Amniotic stem cell (primary cell): ENCODE results near the gene TRAM2.

Experiments
- DNase-seq: peaks from one replicate; lab custom pipeline; 2025; lab: John Stamatoyannopoulos, UW

TRAM2 gene

DNA sequence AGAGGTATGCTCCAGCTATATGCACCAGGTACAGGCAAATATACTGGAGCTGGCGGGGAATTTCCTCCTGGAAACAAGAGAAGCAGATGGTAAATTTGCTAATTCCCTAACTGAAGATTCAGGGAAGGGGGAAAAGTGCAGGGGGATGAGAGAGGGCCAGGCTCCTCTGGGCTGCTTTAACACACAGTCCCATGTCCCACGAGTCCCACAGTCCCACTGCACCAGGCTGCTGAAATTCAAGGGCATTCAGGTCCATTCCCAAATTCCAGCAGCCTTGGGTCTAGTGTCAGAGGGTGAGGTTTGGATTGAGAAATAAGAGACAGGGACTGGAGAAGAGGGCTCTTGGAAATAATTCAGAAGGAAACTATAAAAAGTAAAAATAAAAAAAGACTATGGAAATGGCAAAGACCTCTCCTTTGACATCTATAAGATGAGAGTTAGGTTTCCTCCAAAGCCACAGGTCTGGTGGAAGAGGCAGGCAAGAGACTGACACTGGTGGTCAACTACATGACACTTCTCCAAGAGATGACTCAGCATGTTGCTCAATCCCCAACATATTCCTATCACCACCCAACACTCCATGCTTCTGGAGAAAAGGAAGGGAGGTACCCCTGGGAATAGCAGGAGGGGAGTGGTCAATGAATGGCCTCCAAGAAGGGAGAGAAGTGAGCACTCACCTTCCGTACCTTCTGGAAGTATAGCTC, 69.2 kb downstream of the TRAM2 start:
- no peak for DNase-seq

GRCh38 chr6:52506476-52506875, 70.4 kb downstream of the TRAM2 start:
- no peak for DNase-seq

GRCh38 chr6:52505726-52506409, 71.0 kb downstream of the TRAM2 start:
- DNase-seq = no peak

GRCh38 chr6:52504782-52505136, 72.1 kb downstream of the TRAM2 start:
- DNase-seq = no peak

DNA sequence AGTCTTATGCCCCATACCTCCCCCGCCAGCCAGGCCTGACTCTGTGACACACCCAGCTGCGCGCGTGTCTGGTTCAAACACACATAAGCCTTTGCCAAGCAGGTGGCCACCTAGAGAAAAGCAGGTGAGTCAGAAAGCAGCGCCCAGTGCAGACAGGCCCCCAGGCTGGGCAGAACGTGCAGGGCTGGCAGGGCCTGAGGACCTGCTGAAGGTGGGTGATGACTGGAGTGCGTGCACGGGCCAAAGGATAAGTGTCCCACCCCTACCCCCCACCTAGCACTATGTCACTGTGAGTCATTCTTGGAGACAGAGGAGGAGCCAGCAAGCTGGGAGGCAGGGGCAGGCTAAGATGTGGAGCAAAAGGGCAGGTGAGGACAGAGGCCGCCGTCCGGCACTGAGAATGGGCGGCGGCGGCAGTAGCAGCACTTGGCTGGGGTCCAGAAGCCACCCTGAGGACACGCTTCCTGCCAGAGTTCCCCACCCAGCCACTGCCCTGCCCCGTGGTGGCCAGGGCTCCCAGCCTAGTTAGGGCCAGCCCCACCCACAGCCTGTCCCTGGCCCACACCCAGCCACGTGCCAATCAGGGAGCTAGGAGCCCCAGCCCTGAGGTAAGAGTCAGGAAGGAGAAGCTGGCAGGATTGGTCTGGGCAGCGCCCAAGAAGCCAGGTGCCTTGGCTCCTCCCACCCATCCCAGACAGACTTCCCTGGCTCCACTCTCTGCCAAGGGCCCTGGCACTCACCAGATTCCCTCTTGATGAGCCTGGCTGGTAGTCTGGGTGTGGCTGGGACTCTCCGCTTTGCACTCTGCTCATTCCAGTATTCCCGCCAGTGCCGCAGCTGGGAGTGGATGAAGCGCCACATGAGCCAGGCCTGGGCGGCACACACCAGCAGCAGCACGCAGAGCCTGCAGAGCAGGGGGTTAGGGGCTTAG, 72.7 kb downstream of the TRAM2 start:
- no peak for DNase-seq

GRCh38 chr6:52503323-52503747, 73.5 kb downstream of the TRAM2 start:
- DNase-seq = no peak

- no peak for DNase-seq
Observed at GRCh38 chr6:52502306-52503029, 74.4 kb downstream of the TRAM2 start.

- no peak for DNase-seq
Observed at GRCh38 chr6:52500238-52501129, 76.4 kb downstream of the TRAM2 start.

GRCh38 chr6:52499681-52500236, 77.1 kb downstream of the TRAM2 start:
- no peak for DNase-seq

- no peak for DNase-seq
Observed at GRCh38 chr6:52499026-52499425, 77.8 kb downstream of the TRAM2 start.

DNA sequence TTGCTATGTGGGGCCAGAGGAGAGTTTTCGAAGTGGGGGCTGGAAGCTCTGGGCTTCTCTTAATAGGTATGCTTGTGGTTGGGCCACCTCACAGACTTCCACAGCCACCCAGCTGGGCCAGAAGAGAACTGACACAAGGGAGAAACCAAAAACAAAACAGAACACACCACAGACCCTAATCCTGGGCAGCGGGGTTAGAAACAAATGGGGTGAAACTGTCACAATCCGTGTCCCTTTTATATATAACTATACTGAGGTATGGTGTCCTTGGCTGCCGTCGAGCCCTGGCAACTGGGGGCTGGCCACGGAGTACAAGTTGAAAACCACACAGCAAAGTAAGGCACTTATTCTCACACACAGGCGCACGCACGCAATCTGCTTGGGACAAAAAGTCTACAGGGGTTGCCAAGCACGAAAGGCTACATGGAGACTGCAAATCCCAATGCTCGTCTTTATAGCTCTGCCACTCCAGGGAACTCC, 78.3 kb downstream of the TRAM2 start:
- DNase-seq = no peak

DNA sequence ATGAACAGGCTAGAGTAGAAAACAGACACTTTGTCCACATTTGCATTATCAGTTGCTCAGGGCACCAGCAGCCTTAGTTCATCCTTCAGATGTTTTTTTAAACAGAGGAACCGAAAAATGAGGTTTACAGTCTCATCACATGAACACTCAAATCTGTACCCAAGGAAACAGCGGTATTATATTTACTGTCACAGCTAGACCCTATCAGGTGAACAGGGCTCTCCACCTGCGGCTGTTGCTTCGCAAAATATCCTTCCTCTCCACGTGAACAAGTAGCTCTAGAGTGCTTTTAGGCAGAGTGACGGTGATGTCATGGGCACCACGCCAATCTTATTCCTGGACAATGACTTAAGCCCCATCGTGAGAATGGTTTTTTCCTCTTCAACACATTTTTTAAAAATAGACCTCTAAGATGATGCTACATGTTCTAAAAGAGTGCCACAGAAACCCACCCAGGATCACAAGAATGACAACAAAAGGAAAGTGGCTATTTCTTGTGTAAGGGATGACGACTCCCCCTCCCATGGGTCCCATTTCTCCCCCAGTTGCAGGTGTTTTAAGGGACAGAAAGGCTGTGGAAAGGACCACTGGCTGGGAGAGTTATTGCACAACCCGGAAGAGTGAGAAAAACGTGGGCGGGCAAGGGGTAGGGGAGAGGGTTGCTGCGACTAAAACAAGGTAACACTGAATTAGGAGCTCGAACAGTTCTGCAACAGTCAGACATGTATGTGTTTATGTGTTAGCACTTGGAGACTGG, 79.0 kb downstream of the TRAM2 start:
- no peak for DNase-seq

DNA sequence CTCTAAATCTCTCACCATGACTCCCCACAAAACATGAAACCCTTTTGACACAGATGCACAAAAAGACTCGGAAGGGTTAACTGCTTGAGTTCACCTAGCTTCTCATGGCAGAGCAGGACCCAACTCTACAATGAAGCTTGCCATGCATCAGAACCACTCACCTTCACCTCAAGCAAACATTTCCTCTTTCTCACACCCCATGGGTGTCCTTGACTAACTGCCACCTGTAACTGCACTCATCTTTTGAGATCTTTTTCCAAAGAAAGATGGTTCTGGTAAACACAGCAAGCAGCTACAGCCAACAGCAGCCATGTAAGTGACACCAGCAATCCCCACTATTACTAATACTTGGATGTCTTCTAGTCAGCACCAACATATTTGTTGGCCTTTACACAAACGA, 80.2 kb downstream of the TRAM2 start:
- no peak for DNase-seq

GRCh38 chr6:52495922-52496321, 80.9 kb downstream of the TRAM2 start:
- DNase-seq = no peak

DNA sequence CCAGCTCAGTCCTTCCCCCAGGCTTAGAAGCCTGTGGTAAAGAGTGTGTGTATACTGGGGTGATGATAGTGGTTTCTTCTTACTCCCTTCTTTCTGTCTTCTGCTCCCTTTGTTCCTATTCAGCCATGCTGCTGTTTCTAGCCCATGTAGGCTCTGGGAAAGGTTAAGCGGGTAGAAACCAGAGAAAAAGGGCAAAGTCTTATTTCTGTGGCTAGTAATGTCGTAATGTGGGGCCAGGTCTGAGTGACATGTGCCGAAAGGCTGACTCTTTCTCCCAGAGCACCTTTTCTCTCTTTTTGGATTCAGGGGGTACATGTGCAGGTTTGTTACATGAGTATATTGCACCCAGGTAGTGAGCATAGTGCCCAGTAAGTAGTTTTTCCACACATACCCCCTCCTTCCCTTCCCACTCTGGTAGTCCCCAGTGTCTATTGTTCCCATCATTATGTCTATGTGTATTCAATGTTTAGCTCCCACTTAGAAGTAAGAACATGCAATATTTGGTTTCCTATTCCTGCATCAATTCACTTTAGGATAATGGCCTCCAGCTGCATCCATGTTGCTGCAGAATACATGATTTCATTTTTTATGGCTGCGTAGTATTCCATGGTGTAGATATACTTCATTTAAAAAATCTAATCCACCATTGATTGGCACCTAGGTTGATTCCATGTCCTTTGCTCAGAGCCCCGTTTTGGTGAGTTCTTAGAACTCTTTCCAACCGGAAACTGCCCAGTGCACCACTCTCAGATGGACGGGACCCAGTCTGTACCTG, 82.4 kb downstream of the TRAM2 start:
- no peak for DNase-seq

GRCh38 chr6:52493669-52494068, 83.2 kb downstream of the TRAM2 start:
- DNase-seq = no peak

GRCh38 chr6:52491203-52492069, 85.4 kb downstream of the TRAM2 start:
- DNase-seq = no peak

GRCh38 chr6:52489881-52490280, 87.0 kb downstream of the TRAM2 start:
- no peak for DNase-seq
